ENCODE data around the gene WDR75. TPM values are rescaled to one million over a fixed set of nuclear protein-coding genes. Genes with fewer than 3 reads are reported as not detected.
A peak's percentile ranks its signal among the peaks of the same experiment; 100 is the strongest.

WDR75 gene
- total and polyA plus RNA-seq, 9 of the 15 experiments (the other 6 are each of a cell fraction or from before 2014, with no cell fraction given): 50.9 to 111 (median 76.4) TPM

DNA sequence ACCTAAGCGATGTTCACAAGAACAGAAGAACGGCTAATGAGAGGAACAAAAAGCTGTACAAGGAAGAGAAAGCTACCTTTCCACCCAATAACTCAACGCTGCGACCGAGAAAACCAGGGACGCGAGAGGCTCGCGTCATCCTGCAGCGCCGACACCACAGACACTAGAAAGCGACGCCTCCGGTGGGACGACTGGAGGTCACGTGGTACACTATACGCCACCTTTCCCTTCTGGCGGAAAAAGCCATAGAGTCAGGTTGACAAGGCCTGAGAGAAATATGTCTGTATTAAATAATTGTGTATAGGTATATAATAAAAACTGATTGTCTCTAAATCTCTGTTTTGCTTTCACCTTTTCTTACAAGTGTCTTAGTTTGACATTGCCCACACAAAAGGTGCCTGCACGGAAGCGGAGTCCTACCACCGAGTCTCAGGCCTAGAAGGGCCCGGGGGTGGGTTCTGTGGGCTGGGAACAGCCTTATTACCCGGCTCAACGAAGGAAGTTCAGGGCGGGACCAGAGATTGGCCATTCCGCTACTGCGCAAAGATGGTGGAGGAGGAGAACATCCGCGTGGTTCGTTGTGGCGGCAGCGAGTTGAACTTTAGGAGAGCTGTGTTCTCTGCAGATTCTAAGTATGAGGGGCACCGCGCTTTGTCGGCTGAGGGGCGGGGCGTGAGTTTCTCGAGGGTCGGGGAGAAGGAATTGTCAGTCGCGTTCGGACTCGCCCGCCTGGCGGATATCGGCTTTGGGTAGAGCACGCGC, at the start of gene WDR75 (continued):
- TF ChIP-seq BCOR (IDR thresholded peaks at IDR 0.05) (no peak), PHB (CRISPR knock-in tag; IDR thresholded peaks at IDR 0.05) (no peak), MCM5 (IDR thresholded peaks at IDR 0.05; ENCODE audit: low read depth) (no peak), MTA1 (IDR thresholded peaks at IDR 0.05; ENCODE audit: borderline replicate concordance) (peak; percentile 99), ZNF436 (CRISPR knock-in tag; IDR thresholded peaks at IDR 0.05) (no peak), ETV5 (CRISPR knock-in tag; IDR thresholded peaks at IDR 0.05; ENCODE audit: low read depth) (peak; percentile 50; the same call in 1 of the 2 replicates), KLF6 (CRISPR knock-in tag; IDR thresholded peaks at IDR 0.05; ENCODE audit: borderline replicate concordance) (no peak), ZNF311 (CRISPR knock-in tag; IDR thresholded peaks at IDR 0.05) (no peak), CREM (IDR thresholded peaks at IDR 0.05; ENCODE audit: low read depth) (peak; percentile 99), HNRNPUL1 (IDR thresholded peaks at IDR 0.05; ENCODE audit: low read length) (no peak), SMAD1 (IDR thresholded peaks at IDR 0.05; ENCODE audit: low read depth, low read length, partially characterized antibody) (peak; percentile 35), SIN3A (IDR thresholded peaks at IDR 0.05; ENCODE audit: borderline replicate concordance in 2 of 2, control insufficient read depth in 1 of 2, low read depth in 2 of 2, low read length in 2 of 2) (peak; percentile 54 to 64; a peak in 3 of 4 replicates), HNRNPK (IDR thresholded peaks at IDR 0.05; ENCODE audit: low read depth, low read length, poor library complexity, severe bottlenecking) (no peak)
- TF ChIP-seq, protein P1, sequence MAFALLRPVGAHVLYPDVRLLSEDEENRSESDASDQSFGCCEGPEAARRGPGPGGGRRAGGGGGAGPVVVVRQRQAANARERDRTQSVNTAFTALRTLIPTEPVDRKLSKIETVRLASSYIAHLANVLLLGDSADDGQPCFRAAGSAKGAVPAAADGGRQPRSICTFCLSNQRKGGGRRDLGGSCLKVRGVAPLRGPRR (CRISPR knock-in tag; IDR thresholded peaks at IDR 0.05): no peak
- TF ChIP-seq, protein P2, sequence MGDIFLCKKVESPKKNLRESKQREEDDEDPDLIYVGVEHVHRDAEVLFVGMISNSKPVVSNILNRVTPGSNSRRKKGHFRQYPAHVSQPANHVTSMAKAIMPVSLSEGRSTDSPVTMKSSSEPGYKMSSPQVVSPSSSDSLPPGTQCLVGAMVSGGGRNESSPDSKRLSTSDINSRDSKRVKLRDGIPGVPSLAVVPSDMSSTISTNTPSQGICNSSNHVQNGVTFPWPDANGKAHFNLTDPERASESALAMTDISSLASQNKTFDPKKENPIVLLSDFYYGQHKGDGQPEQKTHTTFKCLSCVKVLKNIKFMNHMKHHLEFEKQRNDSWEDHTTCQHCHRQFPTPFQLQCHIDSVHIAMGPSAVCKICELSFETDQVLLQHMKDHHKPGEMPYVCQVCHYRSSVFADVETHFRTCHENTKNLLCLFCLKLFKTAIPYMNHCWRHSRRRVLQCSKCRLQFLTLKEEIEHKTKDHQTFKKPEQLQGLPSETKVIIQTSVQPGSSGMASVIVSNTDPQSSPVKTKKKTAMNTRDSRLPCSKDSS (IDR thresholded peaks at IDR 0.05; ENCODE audit: low read depth, partially characterized antibody): no peak
- TF ChIP-seq, protein P3, sequence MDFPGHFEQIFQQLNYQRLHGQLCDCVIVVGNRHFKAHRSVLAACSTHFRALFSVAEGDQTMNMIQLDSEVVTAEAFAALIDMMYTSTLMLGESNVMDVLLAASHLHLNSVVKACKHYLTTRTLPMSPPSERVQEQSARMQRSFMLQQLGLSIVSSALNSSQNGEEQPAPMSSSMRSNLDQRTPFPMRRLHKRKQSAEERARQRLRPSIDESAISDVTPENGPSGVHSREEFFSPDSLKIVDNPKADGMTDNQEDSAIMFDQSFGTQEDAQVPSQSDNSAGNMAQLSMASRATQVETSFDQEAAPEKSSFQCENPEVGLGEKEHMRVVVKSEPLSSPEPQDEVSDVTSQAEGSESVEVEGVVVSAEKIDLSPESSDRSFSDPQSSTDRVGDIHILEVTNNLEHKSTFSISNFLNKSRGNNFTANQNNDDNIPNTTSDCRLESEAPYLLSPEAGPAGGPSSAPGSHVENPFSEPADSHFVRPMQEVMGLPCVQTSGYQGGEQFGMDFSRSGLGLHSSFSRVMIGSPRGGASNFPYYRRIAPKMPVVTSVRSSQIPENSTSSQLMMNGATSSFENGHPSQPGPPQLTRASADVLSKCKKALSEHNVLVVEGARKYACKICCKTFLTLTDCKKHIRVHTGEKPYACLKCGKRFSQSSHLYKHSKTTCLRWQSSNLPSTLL (IDR thresholded peaks at IDR 0.05): no peak
- TF ChIP-seq, protein P4, sequence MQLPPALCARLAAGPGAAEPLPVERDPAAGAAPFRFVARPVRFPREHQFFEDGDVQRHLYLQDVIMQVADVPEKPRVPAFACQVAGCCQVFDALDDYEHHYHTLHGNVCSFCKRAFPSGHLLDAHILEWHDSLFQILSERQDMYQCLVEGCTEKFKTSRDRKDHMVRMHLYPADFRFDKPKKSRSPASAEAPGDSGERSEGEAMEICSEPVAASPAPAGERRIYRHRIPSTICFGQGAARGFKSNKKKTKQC (CRISPR knock-in tag; IDR thresholded peaks at IDR 0.05): no peak
- TF ChIP-seq, protein P5, sequence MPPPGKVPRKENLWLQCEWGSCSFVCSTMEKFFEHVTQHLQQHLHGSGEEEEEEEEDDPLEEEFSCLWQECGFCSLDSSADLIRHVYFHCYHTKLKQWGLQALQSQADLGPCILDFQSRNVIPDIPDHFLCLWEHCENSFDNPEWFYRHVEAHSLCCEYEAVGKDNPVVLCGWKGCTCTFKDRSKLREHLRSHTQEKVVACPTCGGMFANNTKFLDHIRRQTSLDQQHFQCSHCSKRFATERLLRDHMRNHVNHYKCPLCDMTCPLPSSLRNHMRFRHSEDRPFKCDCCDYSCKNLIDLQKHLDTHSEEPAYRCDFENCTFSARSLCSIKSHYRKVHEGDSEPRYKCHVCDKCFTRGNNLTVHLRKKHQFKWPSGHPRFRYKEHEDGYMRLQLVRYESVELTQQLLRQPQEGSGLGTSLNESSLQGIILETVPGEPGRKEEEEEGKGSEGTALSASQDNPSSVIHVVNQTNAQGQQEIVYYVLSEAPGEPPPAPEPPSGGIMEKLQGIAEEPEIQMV (tag; conservative IDR thresholded peaks at IDR 0.05; ENCODE audit: low read depth): no peak
- TF ChIP-seq, protein P6, sequence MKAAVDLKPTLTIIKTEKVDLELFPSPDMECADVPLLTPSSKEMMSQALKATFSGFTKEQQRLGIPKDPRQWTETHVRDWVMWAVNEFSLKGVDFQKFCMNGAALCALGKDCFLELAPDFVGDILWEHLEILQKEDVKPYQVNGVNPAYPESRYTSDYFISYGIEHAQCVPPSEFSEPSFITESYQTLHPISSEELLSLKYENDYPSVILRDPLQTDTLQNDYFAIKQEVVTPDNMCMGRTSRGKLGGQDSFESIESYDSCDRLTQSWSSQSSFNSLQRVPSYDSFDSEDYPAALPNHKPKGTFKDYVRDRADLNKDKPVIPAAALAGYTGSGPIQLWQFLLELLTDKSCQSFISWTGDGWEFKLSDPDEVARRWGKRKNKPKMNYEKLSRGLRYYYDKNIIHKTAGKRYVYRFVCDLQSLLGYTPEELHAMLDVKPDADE (conservative IDR thresholded peaks at IDR 0.05; ENCODE audit: control insufficient read depth, low read depth, low read length): 0 out of 2 replicates have a peak, but pooled peaks have one; percentile 7
